Measurements from ENCODE around the gene PLXNA1.

Gene PLXNA1

DNA sequence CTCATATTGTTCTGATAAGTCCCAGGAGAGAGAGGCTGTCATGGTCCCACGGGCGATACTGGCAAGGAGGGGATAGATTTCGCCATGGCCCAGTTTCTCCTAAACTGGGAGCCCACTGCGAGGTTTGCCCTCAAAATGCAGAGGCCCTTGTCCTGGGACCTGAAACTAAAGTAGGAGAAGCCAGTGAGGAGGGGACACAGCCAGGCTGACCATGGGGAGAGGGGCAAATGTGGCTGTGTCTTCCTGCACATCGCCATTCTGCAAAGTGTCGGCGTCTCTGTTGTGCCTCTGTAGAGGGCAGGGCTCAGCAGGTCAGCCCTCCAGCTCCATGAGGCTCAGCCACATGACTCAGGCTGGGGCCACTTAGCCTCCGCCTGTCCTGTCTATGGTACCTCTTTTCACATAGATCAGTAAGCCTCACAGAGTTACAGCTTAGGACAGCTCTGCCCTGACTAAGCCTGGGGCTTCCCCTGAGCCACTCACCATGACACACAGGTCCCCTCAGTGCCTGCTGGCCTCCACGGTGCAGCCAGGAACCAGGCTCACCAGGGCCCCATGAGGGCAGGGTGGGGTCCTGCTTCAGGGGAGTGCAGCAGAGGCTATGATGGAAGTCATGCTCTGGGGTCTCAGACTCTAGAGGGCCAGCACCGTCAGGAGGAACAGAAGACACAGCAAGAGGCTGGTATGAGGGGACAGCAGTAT, 28.6 kb upstream of the PLXNA1 start:
- no peak for DNase-seq

DNA sequence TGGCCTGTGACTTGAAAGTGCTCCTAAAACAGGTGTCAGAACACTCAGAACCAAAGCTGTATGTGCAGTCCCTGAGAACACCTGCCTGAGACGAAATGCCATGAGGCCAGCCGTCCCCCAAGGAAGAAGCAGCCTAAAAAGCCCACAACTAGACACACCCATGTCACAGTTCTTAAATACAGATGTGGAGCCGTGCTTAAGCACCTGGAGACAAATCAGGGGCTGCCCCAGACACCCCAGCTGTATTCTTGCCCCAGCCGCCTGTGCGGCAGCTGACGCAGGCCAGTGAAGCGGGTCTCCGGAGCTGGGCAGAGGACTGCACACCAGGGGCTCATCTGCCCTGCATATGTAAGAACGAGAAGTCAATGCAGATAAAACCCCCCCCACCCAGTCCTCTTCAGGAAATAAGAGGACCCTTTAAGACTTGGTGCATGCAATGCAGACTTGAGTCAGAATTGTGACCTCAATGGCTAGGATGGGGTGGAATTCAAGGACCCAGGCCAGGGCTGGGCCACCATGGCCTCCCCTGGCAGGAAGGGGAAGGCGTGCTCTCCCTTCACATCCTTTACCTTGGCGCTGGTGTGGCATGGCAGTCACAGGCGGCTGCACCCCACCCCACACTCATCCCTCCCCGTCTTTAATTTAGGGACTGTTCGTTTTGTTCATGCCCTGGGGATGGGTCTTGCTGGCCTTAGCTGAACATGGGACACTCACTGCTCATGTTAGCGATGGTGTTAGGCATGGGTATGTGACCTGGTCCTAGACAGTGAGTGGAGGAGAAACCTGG, 27.7 kb upstream of the PLXNA1 start:
- DNase-seq = no peak

DNA sequence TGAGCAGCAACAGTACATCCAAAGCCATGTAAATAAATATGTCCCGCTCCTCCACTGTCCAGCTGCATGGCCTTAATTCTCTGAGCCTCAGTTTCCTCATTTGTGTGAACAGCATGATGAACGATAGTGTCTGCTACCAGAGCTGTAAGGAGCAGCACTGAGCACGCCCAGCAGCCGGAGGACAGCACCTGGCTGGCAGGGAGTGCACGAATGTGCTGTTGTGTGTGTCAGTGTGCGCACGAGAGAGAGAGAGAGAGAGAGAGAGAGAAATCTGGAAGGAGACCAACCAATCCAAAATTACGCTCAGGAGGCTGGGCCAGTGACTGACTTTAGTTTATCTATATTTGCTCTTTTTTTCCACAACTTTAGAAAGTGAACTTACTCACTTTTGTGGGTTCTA, 26.6 kb upstream of the PLXNA1 start:
- DNase-seq = no peak

DNA sequence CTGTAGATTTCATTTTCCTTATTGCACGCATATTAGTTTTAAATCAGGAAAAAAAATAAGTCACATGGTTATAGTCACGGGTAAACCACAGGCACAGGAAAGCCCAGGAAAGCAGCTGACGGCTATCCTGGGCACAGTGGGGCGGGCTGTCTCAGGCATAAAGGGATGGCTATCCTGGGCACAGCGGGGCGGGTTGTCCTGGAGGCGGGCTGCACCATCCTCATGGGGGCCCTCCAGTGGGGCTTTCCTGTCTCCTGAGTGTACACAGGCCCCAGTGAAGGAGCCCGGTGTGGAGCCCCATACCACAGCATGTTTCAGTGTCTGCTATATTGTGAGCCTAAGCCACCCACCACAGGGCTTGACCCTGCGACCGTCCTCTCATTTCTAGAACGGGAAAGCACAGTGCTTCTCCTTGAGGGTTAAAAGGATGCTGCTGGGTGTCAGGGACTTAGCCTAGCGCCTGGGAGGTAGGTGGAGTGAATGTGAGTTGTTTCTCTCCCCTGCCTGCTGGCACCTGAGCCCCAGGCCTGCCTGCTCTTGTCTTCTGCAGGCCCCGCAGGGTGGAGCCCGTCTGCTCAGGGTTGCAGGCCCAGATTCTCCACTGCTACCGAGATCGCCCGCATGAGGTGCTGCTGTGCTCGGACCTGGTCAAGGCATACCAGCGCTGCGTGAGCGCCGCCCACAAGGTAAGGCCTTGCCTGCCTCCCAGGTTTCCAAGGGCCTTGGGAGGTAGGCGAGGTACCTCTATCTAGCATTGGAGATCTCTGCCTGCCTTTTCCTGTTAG, 25.9 kb upstream of the PLXNA1 start:
- no peak for DNase-seq

DNA sequence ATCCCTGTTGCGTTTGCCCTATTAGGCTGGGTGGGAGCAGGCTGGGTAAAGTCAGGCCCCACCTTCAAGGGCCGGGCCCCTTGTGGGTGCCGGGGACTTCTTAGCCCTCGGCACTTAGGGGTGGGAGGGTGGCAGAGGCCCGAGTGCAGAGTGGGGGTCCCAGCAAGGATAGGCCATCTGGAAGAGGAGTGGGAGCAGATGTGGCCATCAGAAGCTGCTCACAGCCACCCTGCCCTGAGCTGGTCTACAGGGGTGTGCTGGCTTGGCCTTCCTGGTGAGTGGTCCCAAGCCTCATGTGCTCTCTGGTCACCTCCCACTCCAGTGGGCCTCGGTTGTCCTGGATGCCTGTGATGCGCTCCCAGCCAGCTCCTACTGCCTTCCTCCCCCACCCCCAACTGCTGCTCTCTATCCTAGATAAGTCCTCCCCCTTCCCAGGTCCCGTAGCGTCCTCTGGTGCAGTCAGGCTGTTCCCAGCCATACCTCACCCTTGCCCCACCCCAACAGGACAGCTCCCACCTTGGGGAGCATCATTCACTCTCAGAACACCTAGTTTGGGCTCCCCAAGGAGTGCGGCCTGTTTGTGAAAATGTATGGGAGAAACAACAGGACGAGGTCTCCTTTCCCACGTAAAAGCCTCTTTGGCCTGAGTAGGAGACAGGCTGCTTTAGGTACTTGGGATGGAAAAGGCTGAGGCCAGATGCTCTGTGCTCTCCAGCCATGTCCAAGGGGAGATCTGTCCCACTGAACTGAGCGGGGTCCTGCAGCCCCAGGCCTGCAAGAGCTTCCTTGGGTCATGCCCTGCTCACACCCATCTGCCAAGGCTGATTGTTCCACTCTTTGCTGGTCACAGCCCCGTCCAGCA, 24.9 kb upstream of the PLXNA1 start:
- no peak for DNase-seq

DNA sequence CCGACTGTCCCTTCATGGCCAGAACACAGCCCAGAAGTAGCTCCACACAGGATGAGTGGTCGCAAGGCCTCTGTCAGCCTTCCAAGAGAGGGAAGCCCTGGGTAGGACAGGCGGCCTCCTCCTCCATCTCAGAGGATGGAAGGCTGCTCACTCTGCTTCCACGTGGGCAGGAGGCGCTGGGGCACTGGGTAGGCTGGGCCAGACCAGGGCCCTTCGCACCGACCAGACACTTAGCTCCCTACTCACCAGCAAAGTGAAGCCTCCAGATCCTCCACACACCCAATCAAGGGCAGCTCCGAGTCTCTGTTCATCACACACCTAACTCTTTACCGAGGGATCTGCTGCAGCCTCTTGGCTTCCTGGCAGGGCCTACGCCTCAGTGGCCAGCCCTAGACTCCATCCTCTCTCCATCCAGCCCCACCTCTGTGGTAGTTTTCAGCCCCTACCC, 24.3 kb upstream of the PLXNA1 start:
- DNase-seq = no peak

DNA sequence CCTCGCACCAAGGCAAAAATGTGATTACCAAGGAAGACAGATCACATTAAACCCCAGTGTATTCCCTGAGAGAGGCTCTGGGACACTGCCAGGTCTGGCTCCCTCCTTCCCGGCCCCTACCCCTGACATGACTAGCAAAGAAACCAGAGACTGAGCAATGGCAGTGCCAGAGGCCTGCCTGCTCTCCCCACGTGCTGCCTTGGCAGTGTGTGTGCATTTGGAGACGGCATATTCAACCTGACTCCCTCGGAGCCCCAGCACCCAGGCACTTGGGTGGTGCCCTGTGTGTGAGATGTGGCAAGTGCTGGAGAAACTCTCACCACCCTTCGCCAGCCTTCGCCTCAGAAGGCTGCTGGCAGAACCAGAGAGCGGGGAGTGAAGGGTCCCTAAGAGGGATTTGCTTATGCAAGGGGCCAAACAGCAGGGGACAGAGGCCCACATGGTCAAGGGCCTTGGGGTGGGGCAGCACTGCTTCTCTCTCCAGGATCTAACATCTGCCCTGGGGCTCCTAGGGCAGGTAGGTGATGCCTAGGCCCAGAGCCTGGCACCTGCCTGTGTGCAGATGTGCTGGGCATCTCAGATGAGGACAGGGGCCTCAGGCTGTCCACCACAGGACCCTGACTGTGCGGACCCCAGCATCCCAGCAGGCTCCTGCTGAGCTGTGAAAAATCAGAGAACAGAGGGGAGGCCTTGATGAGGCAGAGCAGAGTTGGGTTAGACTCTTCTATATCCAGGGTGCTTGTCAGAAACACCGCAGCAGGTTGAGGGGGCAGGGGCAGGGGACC, 23.6 kb upstream of the PLXNA1 start:
- DNase-seq = no peak

DNA sequence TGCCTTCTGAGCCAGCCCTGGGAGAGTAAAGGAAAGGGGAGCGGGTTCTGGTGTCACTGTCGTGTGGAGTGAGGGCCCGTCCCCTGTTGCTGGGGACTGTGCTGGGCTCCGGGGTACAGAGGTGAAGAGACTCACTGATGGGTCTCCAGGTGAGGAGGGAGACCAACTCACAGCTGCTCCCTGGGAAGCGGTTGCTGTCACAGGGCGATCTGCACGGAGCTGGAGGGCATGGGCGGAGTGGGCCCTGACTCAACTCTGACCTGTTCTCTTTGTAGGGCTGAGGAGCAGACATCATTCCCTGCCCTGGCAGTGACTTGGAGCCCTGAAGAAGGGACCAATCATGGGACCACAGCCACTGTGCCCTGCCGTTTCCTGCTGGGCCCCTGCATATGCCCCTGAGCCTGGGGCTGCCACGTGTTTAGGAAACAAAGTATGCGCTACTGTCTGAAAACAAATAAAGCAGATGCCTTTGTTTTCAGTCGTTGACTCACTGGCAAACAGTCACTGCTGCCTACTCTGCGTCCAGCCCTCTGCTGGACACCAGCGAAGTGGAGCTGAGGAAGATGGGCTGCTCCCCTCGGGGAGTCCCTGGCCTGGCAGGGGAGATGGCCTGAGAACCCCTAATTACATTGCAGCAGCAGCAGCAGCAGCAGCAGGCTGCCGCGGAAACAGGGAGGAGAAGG, 22.9 kb upstream of the PLXNA1 start:
- peak; percentile 39 for DNase-seq

DNA sequence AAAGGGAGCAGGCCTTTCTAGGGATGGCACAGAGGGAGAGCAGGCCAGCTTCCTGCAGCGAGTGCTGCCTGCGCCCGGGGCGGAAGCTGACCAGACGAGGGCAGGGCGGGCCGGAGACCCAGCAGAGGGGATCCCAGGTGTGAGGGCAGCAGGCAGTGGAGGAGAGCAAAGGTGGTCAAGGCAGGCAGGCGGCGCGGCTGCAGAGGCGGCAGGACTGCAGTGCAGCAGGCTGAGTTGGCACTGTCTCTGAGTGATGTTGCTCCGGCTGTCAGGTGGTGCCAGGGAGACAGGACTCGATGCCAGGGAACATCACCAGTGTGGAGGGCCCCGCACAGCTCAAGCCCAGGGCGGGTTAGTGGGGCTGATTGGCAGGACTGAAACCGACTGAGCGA, 22.3 kb upstream of the PLXNA1 start:
- no peak for DNase-seq

DNA sequence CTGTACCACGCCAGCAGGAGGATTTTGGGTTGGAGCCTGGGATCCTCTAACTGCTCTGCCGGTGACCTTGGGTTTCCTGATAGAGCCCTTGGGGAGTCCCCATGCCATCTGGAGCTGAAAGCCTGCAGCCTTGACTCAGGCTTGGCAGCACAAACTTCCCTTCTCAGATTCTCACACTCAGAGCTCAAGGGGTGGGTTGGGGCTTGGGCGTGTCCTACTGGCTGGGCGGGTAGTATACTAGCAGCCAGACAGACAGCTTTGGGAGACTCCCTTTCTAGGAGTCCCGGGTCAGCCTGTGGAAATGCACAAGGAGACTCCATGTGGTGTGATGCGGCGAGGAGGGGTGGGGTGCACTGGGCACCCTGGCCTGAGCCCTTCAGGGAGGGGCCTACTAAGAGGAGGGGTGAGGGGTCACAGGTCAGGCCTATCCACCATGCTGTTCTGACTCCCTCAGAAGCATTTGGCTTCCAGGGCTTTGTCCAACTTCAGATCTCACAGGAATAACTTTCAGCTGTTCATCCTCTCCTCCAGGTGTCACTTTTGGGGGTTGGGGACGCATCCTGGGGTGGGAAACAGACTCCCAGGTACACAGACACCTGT, 21.6 kb upstream of the PLXNA1 start:
- no peak for DNase-seq

DNA sequence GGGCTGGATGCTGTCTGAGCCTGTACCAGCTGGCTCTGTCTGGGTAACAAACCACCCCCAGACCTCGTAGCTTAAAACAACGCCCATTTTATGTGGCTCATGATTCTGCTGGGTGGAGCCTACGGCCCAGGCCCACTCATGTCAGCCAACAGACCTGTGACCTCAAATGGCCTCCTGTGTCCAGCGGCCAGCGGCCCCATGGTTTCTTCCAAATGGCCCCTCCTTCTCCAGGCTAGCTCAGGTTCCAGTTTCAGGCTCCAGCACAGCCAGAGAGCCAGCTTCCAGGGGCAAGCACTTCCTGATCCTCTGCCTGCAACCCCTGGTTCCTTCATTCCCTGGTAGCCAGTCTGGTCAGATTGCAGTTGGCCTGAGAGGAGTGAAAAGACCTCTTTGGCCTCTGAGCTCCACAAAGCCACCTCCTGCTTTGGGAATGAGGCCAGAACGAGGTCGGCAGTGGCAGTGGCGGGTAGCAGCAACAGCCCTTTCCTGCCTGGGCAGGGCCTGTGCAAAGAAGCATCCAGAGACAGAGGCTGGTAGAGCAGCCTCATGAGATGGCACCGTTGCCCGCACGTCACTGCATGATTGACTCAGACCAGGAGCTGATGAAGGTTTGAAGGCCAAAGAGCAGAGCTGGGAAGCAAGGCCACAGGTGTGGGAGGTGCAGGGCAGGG, 21.0 kb upstream of the PLXNA1 start:
- no peak for DNase-seq

DNA sequence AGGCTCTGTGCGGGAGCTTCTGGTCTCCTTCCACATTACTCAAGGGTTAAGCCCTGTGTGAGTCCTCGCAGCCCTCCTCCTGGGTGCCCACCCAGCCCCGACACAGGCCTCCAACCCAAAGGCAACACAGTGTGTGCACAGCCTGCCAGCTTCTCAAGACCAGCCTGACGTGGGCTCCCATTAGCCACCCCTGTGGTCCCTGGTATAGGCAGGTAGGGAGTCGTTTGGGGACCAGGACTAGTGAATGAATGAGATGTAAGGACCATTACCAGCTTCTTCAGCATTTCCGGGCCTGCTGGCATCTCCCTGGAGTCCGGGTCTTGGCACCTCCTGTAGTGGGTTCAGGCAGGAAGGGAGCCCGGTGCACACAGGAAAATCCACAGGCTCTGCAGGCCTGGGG, 20.2 kb upstream of the PLXNA1 start:
- DNase-seq = no peak

DNA sequence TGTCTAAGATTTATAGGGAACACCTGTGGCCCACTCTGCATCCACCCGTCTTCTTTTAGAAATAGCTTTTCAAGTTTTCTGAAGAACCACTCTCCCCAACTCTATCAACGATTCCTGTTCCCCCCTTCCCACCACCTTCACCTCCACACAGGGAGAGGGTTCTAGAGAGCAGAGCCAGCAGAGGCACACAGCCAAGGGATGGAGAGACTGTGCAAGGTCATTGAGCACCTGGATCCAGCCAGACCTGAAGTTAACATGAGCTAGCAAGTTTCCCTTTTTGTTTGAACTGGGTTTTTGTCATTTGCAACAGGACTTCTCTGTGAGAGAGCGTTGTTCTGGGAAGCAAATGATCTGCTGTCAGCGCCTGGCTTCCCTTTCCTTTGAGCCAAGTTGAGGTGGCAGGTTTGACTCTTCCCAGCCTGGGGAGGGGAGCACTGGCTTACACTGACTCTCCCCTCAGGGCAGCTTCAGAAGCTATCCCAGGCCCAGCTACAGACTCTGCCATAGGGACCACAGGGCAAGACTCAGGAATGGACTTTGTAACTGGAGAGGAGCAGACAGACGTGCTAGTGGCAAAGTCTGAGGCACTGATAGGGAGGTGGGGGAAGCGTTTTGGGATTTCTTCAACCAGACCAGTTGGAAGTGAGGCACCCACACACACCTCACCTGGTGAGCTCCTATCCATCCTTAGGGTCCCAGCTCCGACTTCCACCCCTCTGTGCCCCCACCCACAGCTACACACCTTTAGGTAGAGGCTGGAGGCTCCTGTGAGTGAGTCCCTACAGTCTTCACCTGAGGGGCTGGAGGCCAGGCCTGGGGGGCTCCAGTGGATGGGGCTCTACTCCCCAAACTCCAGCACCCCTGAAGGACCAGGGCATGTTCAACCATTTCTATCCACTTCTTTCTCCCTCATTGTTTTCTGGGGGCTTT, 19.4 kb upstream of the PLXNA1 start:
- no peak for DNase-seq

DNA sequence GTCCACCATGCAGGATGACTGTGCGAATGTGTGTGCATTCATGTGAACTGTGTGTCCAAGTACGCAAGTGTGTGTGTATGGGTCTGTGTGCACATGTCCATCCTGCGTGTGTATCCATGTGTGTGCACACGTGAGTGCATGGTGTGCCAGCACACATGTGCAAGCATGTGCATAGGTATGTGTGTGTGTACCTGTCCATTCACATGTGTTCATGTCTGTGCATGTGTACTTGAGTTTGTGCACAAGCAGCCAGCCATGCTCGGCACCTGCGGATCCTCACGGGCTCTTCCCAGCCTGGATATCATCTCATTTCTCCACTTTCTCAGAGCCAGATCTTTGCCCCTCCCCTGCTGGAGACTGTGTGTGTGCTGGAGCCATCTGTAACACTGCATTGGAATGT, 18.7 kb upstream of the PLXNA1 start:
- no peak for DNase-seq

DNA sequence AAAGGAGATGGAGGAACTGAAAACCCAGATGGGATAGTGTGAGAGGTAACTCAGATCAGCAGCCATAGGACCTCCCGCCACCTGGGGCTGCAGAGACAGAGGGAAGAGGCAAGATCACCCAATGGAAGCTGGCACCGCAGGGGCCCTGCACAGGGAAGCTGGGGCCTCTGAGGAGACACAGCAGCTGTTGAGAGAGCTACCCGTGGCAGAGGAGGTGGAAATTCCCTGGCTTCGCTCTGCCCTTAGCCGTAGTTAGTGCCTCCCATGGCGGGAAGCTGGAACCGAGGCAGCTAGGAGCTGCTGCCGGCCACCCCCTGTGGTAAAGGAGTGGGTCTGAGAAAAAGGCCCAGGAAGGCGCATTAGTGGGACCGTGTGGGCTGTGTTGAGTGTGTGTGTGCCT, 18.0 kb upstream of the PLXNA1 start:
- no peak for DNase-seq

DNA sequence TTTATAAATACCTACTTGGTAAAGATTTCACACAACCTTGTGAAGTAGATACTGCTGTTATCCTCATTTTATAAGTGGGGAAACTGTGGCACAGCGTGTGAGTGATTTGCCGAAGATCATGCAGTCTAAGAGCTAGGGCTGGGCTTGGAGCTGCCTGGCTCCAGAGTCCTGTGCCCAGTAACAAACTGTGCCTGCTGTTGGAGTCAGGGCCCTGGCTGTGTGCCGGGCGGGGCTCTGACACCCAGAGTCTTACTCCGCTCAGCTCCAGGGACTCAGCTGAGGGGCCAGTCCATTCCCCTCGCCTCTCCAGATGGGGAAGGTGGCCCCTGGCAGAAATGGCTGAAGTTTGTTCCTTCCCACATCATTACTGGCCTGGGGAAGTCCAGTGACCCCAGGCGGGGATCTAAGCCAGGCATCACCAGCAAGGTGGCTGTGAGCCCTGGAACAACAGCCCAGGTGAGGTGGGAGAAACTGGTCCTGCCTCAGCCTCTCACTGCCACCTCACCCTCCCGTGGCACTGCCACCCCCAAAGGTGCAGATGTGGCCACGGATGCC, 17.3 kb upstream of the PLXNA1 start:
- no peak for DNase-seq

DNA sequence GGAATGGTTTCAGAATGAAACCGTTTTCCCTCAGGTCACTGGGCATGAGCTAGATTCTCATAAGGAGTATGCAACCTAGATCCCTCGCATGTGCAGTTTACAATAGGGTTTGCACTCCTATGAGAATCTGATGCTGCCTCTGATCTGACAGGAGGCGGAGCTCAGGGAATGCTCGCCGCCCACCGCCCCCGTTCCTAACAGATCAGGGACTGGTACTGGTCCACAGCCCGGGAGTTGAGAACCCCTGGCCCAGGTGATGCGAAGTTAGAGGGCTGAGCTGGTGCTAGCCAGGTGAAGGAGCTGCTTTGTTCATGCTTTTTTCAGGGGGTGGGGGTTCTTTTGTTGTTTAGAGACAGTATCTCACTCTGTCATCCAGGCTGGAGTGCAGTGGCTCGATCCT, 15.5 kb upstream of the PLXNA1 start:
- no peak for DNase-seq
